Spinal cord (tissue), 10 donors: ENCODE measurements around the gene ATCAY. TPM values are rescaled to one million over a fixed set of nuclear protein-coding genes. Genes with fewer than 3 reads are reported as not detected.
A peak's percentile ranks its signal among the peaks of the same experiment; 100 is the strongest.
"Not testable (repeated sequence)": the region's sequence is repeated elsewhere in the genome, so short reads cannot be mapped to it uniquely, and the experiment has no call there.

Experiments used
- DNase-seq, 6 donors: peaks; one replicate each; pipeline versions ENCODE4 v3.0.0 to v3.0.0-alpha.2; 2013 to 2015; ENCODE audit warnings: low spot score in 6 of 6, low read depth in 4 of 6
- H3K27ac ChIP-seq: one replicate; pipeline ENCODE4 v1.5.1; 2013; ENCODE audit warnings: low read depth, low read length, control low read depth
- H3K27me3 ChIP-seq: one replicate; pipeline ENCODE4 v1.6.1; 2013; ENCODE audit warnings: low read length; ENCODE audit not compliant: control insufficient read depth, insufficient read depth
- H3K36me3 ChIP-seq: one replicate; pipeline ENCODE4 v1.6.1; 2013; ENCODE audit warnings: low read length; ENCODE audit not compliant: control insufficient read depth, insufficient read depth
- H3K4me1 ChIP-seq: one replicate; pipeline ENCODE4 v1.6.1; 2013; ENCODE audit warnings: low read length; ENCODE audit not compliant: control insufficient read depth, insufficient read depth
- H3K4me3 ChIP-seq: one replicate; pipeline ENCODE4 v1.5.1; 2013; ENCODE audit warnings: low read depth, low read length, control low read depth
- H3K9me3 ChIP-seq: one replicate; pipeline ENCODE4 v1.6.1; 2013; ENCODE audit warnings: low read length; ENCODE audit not compliant: control insufficient read depth, insufficient read depth
- WGBS: methylation state at CpG from one replicate; pipeline ENCODE4 v1.1.5; 2013; ENCODE audit warnings: missing lambda C conversion rate; ENCODE audit not compliant: insufficient coverage; 5-methylcytosine and 5-hydroxymethylcytosine counted together
- polyA plus RNA-seq, 2 donors: library from polyadenylated mRNA; unstranded; fragments of 120-200 nt; gene quantifications; one replicate each; pipeline ENCODE4 v1.2.1, GENCODE V29; 2013; ENCODE audit not compliant: insufficient read length in 2 of 2
- total RNA-seq, 2 donors: library from RNA; depleted of rRNA in 1 of 2; stranded (reverse); fragments of 120-200 nt in 1 of 2; fragments of >200 nt in 1 of 2; gene quantifications; one replicate each; pipeline versions ENCODE4 v1.2.3 to v1.2.4, GENCODE V29; 2013 to 2014
- donor health status: healthy.

Gene ATCAY
- total and polyA plus RNA-seq, 4 donors, result 38.1 to 158 (median 91.5) TPM

DNA sequence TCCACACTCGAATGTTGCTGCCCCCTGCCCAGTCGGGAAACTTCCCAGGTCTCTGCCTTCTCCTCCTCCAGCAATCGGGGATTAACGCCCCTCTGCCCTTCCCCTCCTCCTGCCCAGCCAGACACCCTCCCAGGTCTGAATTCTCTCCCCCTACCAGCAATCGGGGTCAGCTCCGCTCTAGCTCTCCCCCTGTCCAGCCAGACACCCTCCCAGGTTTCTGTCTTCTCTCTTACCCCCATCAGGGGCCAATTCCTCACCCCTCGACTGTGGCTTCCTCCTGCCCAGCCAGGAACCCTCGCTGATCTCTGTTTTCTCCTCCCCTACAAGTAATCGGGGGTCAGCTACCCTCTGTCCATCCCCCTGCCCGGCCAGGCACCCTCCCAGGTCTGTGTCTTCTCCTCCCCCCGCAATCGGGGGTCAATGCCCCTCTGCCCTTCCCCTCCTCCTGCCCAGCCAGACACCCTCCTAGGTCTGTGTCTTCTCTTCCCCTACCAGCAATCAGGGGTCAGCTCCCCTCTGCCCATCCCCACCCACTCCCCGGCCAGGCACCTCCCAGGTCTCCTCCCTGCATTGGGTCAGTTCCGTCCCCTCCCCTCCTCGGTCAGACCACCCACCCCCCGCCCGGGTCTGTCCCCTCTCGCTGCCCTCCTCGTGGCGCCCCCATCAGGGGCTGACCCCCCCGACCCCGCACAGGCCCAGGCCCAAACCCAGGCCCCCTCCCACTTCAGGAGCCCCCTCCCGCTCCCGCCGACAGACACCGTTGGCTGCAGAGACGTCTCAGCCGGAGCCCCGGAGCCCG, 12.3 kb upstream of the ATCAY start:
- peaks cover 9% of the 10 kb centered on the region for H3K27me3 ChIP-seq
- peaks cover 2% of the 10 kb centered on the region for H3K9me3 ChIP-seq
- 14% methylated on average over 23 of the region's 30 CpGs for WGBS
- peaks cover 21% of the 10 kb centered on the region for H3K4me1 ChIP-seq
- H3K4me3 ChIP-seq, result peak overlapping the region; percentile 32
- peaks cover under 1% of the 10 kb centered on the region for H3K36me3 ChIP-seq
- H3K27ac ChIP-seq, result no peak overlapping the region
- DNase-seq, result no peak

DNA sequence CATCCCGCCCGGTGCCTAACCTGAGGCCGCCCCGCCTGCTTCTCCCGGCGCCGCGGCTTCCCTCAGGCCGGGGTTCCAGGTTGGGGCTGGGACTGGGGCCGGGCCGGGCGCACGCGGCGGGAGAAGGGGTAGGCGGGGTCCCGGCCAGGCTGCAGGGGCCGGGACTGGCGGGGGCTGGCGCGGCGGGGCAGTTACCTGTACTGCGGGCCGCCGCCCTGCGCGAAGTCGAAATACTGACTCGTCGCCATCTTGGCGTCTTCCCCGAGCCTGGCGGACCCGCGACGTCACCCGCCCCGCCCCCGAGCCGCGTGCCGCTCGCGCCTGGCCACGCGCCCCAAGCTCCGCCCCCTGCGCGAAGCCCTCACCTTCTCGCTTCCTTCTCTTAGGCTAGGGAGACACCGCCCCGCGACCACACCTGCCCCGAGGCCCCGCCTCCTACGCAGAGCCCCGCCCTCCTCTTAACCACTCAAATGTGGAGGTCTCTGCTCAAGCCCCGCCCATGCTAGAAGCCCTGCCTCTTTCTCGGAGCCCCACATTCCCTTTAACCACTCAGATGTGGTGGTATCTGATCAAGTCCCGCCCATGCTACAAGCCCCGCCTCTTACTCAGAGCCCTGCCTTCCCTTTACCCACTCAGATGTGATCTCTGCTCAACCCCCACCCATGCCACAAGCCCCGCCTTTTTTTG, 11.6 kb upstream of the ATCAY start, which contains the start of gene ZFR2:
TSS of gene ZFR2 (minus strand) at position 269 of the 687 bp plus-strand sequence. CDS start at position 248, 21 bp downstream.
- Histone ChIP-seq H3K4me3 (peak within 1 kb of the TSS; percentile 32), H3K27ac (no peak within 1 kb of the TSS), H3K9me3 (peaks cover 2% of the 10 kb centered on the region), H3K27me3 (peaks cover 9% of the 10 kb centered on the region), H3K36me3 (no peaks in the 10 kb centered on the region), H3K4me1 (peaks cover 21% of the 10 kb centered on the region)
- DNase-seq, result peak in 4 of 6 donors; percentile 31 to 89 (median 67)
- 5% methylated on average over 62 of the region's 62 CpGs for WGBS

DNA sequence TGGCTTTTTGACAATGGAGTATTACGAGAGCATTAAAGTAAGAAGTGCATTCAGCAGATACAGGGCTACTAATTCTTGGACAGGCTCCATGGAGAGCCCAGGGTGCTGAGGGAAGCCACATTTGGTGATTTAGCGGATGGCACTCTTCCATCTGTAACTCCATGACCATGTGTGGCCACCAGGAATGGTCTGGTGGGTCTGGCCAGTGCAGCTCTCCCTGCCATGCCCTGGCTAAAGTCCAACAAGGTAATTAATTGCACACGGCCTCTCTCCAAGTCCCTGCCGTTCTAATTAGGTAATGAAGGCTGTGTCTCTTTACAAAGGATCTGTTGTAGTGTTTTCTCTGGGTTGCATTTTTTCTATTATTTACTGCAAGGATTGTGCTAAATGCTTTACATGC, 7.3 kb upstream of the ATCAY start:
- peak in 1 of 6 donors; percentile 40 for DNase-seq
- Histone ChIP-seq H3K36me3 (no peaks in the 10 kb centered on the region), H3K9me3 (peaks cover 2% of the 10 kb centered on the region), H3K27ac (no peak overlapping the region), H3K4me3 (no peak overlapping the region), H3K27me3 (peaks cover 5% of the 10 kb centered on the region), H3K4me1 (peaks cover 7% of the 10 kb centered on the region)
- WGBS, result 68% methylated on average over 2 of the region's 4 CpGs

DNA sequence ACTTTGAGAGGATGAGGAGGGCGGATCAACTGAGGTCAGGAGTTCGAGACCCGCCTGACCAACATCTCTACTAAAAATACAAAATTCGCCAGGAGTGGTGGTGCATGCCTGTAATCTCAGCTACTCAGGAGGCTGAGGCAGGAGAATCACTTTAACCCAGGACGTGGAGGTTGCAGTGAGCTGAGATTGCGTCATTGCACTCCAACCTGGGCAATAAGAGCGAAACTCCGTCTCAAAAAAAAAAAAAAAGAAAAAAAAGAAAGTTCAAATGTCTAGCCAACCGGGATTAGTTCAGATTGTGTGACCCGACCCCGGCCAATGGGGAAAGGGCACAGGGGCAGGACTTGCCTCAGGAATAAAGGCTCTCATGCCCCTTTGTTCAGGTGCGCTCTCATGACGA, 5.8 kb upstream of the ATCAY start:
- WGBS, result 79% methylated on average over 8 of the region's 13 CpGs

DNA sequence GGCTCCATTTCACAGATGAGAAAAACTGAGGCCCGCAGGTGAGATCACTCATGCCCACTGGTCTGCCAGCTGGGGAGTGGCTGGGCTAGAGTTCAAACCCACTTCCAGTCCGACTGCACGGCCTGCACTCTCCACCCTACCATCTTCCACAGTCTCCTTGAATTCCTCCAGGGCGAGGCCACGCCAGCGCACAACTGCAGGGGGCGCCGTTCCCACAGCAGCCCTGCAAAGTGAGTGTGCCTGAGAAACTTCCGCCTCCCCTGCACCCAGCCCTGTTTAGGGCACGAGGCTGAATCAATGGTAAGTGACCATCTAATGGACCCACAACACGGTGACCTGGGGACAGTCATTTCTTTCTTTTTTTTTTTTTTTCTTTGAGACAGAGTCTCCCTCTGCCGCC, 829 bp upstream of the ATCAY start:
- DNase-seq, result no peak
- Histone ChIP-seq H3K27ac (no peak overlapping the region), H3K4me3 (no peak overlapping the region), H3K9me3 (no peaks in the 10 kb centered on the region), H3K4me1 (peaks cover 20% of the 10 kb centered on the region), H3K36me3 (peaks cover 10% of the 10 kb centered on the region), H3K27me3 (peaks cover 12% of the 10 kb centered on the region)
- 61% methylated on average over 11 of the region's 12 CpGs for WGBS

More for the DNA sequence above, 5.8 kb upstream of the ATCAY start:
- DNase-seq, H3K27ac ChIP-seq, H3K4me3 ChIP-seq, H3K9me3 ChIP-seq, H3K36me3 ChIP-seq, H3K27me3 ChIP-seq, H3K4me1 ChIP-seq: not testable (repeated sequence)

DNA sequence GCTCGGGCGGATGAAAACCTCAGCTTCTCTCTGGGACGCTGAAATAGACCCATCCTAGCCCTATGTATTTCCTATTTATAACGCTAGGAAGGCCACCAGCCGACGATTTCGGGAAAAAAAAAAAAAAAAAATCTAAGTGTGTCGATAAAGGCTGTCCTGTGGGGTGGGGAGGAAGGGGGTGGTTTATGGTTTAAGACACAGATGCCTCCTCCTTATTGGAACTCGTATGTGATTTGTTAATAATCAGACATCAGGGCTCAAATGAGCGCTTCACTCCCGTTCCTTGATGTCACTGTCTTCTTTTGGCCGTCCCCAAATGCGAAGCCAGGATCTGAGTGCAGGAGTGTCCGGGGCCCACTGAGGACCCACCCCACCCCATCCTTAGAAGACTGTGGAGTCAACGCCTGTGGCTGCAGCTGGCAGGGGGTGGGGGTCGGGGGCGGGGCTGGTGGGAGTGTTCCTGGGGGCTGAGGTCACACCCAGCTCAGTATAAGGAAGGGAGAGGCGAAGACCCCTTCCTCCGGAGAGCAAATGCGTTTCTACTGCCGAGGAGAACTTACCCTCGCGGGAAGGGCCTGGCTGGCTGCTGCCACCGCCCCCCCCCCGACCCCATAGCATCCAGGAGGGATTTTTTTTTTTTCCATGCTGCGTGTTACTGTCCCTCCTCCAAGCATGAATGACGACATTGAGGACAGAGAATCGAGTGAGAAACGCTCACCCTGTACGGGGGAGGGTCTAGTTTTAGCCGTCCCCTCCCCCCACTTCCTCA, 971 bp downstream of the ATCAY start:
- peaks cover 12% of the 10 kb centered on the region for H3K27me3 ChIP-seq

DNA sequence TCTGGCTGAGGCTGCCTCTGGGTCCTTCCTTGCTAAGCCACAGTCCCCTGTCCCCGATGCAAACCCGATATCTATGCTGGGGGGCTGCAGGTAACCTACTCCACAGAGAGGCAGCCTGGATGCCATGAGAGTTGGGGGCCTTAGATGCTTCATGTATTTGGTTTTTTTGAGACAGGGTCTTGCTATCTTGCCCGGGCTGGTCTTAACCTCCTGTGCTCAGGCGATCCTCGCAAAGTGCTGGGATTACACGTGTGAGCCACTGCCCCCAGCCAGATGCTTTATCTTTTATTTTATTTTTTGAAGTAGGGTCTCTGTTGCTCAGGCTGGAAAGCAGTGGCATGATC, 1.5 kb downstream of the ATCAY start:
- no peak for DNase-seq
- H3K4me1 ChIP-seq, result peaks cover 20% of the 10 kb centered on the region
- no peak overlapping the region for H3K27ac ChIP-seq
- H3K4me3 ChIP-seq, result peak overlapping the region; percentile 51
- peaks cover 24% of the 10 kb centered on the region for H3K36me3 ChIP-seq
- H3K27me3 ChIP-seq, result peaks cover 12% of the 10 kb centered on the region
- WGBS, result 24% methylated on average over 5 of the region's 6 CpGs
- H3K9me3 ChIP-seq, result no peaks in the 10 kb centered on the region

More for the DNA sequence above, 971 bp downstream of the ATCAY start:
- Histone ChIP-seq H3K4me3 (peak overlapping the region; percentile 51), H3K9me3 (no peaks in the 10 kb centered on the region), H3K27ac (peak overlapping the region; percentile 70), H3K36me3 (peaks cover 19% of the 10 kb centered on the region), H3K4me1 (peaks cover 20% of the 10 kb centered on the region)
- WGBS, result 3% methylated on average over 7 of the region's 31 CpGs
- DNase-seq, result peak in 4 of 6 donors; percentile 31 to 86 (median 67)

DNA sequence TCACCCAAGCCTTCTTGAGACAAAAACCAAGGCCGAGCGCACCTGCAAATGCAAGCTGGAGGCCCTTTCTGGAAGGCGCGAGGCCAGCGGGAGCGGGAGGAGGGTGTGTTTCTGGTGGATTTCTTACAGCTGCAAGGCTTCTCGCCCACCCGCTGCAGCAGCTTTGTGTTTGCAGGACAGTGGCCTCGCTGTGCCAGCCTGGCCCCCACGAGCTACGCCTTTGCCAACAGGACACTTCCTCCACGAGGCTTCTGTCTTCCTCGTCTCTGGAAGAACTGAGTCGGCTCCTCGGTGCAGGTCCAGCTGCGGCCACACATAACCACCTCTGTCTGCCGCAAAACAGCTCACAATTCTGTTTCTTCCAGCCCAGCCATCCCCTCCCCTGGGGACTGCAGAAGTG, 10.1 kb downstream of the ATCAY start:
- Histone ChIP-seq H3K4me1 (peaks cover 9% of the 10 kb centered on the region), H3K36me3 (peaks cover 74% of the 10 kb centered on the region), H3K4me3 (no peak overlapping the region), H3K27ac (no peak overlapping the region), H3K9me3 (no peaks in the 10 kb centered on the region), H3K27me3 (no peaks in the 10 kb centered on the region)
- DNase-seq, result peak in 4 of 6 donors; percentile 10 to 71 (median 46)
- 51% methylated on average over 15 of the region's 17 CpGs for WGBS

DNA sequence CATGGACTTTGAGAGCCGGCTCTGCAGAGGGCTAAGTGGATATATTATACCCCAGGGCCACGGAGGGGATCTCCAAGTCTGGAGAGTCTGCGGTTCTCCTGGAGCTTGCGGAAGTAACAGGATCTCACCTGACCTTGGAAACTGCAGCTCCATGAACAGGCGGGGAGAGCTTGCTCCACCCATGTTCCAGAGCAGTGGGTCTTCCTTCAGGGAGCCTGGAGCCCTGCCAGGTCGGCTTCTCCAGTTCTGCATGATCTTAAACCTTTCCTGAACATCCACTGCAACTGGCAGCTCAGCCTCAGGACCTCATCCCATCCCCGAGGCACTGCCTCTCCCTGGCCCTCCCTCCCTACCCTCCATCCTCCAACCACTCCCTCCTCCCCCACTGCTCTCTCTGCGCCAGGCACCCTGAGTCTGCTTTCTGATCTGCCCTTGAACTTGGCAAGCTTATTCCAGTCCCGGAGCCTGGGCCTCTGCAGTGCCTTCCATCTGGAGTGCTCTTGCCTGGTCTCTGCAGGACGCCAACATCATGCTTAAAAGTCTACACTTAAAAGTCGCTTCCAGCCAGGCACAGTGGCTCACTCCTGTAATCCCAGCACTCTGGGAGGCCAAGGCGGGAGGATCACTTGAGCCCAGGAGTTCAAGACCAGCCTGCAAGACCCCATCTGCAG, 13.2 kb downstream of the ATCAY start:
- WGBS, result 77% methylated on average over 12 of the region's 12 CpGs
- no peak overlapping the region for H3K4me3 ChIP-seq
- H3K4me1 ChIP-seq, result peaks cover 9% of the 10 kb centered on the region
- no peak overlapping the region for H3K27ac ChIP-seq
- peaks cover 2% of the 10 kb centered on the region for H3K9me3 ChIP-seq
- H3K36me3 ChIP-seq, result peaks cover 69% of the 10 kb centered on the region
- DNase-seq, result no peak
- H3K27me3 ChIP-seq, result no peaks in the 10 kb centered on the region
